Progenitor cell of endocrine pancreas (in vitro differentiated cells): Measurements from ENCODE around the gene WDCP. TPM values are rescaled to one million over a fixed set of nuclear protein-coding genes. Genes with fewer than 3 reads are reported as not detected.
A peak's percentile ranks its signal among the peaks of the same experiment; 100 is the strongest.

Source experiments
- DNase-seq: peaks from one replicate; pipeline ENCODE4 v3.0.0; 2021; ENCODE audit warnings: low spot score; ENCODE audit not compliant: unreplicated experiment
- H3K27ac Mint-ChIP-seq: 2 replicates; pipeline ENCODE4 v1.8.0; 2021; ENCODE audit warnings: mild to moderate bottlenecking, moderate library complexity, mixed read lengths
- H3K27me3 Mint-ChIP-seq: 2 replicates; pipeline ENCODE4 v1.8.0; 2021; ENCODE audit warnings: mixed read lengths
- H3K36me3 Mint-ChIP-seq: 2 replicates; pipeline ENCODE4 v1.8.0; 2022; ENCODE audit warnings: mixed read lengths; ENCODE audit not compliant: insufficient read depth
- H3K4me1 Mint-ChIP-seq: 2 replicates; pipeline ENCODE4 v1.8.0; 2021; ENCODE audit warnings: low read depth, mixed read lengths
- H3K4me3 Mint-ChIP-seq: 2 replicates; pipeline ENCODE4 v1.8.0; 2021; ENCODE audit warnings: low read depth, mild to moderate bottlenecking, moderate library complexity, mixed read lengths
- H3K9me3 Mint-ChIP-seq: 2 replicates; pipeline ENCODE4 v1.8.0; 2021; ENCODE audit warnings: low read depth, mixed read lengths
- total RNA-seq: library from RNA; stranded (reverse); gene quantifications from 2 replicates; pipeline ENCODE4 v1.2.1, GENCODE V29; 2021
- TF ChIP-seq, protein P1 (sequence below): fragments of 200-600 bp; sonication (generic); IDR thresholded peaks from one replicate; pipeline ENCODE4 v1.5.0; 2021; ENCODE audit warnings: antibody characterized with exemption, mild to moderate bottlenecking; ENCODE audit not compliant: unreplicated experiment

The WDCP gene
- total RNA-seq, 1 donor from 2014 or later, result 23.7 TPM

DNA sequence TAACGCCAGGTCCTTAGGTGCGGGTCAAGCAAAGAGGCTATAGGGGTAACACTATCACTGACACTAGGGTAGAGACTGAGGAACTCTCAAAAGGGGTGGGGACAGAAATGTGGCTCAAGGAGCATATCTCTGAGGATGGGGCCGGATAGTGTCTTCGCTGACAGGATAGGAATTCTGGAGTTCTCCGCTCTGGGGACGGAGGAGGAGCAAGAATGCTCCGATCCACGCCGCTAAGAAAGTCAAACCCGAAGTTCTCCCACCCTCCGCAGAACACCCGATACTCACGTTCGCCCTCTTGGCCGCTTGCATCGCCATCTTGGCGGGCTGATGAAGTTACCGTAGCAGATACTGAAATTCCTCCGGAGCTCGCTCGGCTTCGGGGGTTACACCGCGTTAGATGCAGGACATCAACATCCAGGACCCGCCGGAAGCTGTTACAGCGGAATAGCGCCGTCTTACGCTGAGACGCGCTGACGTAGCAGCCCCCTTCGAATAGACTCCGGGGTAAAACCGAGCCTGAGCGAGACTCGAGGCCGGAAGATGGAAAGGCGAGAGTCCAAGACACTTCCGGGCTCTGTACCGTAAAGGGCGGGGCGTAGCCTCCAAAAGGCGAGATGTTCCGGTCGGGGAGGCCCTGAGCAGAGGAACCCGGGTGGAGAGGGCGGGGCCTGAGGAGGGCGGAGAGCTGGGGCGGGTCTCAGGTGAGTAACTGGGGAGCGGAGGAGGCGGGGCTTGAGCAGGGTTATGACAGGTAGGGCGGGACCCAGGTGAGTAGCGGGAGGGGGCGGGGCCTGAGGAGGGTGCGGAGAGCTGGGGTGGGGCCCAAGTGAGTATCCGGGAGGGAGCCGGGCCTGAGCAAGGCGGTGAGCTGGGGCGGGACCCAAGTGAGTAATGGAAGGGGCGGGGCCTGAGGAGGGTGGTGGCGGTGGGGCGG lies 29.0 kb upstream of the WDCP start, which contains the start of gene SF3B6:
Gene SF3B6 (minus strand): TSS at position 412 of the 934 bp plus-strand sequence. CDS start 97 bp downstream, at position 315.
- Mint-ChIP-seq H3K4me1 (peaks cover 20% of the 10 kb centered on the region), H3K27ac (peak within 1 kb of the TSS; percentile 97), H3K27me3 (no peaks in the 10 kb centered on the region), H3K9me3 (no peaks in the 10 kb centered on the region), H3K4me3 (peak within 1 kb of the TSS; percentile 98), H3K36me3 (peaks cover 18% of the 10 kb centered on the region)
- TF ChIP-seq, protein P1, sequence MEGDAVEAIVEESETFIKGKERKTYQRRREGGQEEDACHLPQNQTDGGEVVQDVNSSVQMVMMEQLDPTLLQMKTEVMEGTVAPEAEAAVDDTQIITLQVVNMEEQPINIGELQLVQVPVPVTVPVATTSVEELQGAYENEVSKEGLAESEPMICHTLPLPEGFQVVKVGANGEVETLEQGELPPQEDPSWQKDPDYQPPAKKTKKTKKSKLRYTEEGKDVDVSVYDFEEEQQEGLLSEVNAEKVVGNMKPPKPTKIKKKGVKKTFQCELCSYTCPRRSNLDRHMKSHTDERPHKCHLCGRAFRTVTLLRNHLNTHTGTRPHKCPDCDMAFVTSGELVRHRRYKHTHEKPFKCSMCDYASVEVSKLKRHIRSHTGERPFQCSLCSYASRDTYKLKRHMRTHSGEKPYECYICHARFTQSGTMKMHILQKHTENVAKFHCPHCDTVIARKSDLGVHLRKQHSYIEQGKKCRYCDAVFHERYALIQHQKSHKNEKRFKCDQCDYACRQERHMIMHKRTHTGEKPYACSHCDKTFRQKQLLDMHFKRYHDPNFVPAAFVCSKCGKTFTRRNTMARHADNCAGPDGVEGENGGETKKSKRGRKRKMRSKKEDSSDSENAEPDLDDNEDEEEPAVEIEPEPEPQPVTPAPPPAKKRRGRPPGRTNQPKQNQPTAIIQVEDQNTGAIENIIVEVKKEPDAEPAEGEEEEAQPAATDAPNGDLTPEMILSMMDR, result no peak
- DNase-seq, result peak; percentile 100

DNA sequence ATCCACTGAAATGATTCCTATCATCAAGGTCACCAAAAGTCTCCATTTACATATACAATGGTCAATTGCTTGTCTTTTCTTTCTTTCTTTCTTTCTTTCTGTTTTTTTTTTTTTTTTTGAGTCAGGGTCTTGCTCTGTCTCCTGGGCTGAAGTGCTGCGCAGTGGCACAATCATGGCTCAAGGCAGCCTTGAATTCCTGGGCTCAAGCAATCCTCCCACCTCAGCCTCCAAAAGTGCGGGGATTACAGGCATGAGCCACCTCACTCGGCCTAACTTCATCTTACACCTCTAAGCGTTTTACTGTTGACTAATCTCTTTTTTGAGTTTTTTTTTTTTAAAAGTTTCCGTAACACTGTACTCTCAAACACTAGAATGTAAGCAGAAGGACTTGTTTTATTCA lies 28.1 kb upstream of the WDCP start:
- Mint-ChIP-seq H3K4me3 (peak overlapping the region; percentile 98), H3K27ac (peak overlapping the region; percentile 97), H3K36me3 (peaks cover 14% of the 10 kb centered on the region), H3K4me1 (peaks cover 20% of the 10 kb centered on the region), H3K27me3 (no peaks in the 10 kb centered on the region), H3K9me3 (no peaks in the 10 kb centered on the region)
- TF ChIP-seq, protein P1, result no peak
- no peak for DNase-seq

DNA sequence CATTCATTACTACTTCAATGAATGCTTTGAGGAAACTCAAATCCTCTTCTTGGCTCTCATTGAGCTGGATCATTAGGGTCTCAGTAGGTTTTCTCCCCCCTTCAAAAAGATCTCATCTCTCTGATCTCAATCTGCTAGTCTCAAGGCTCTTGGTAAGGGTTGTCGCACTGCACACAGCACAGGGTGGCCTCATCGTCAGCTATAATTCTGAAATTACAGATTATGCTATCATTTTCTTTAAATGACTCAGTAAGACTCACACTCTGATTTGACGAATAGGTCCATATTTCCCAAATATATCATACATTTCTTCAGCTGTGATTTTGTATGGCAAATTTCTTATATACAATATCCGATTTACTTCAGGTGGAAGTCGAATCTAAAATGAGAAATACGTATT lies 26.6 kb upstream of the WDCP start:
- H3K27ac Mint-ChIP-seq, result no peak overlapping the region
- H3K36me3 Mint-ChIP-seq, result peaks cover 10% of the 10 kb centered on the region
- peaks cover 20% of the 10 kb centered on the region for H3K4me1 Mint-ChIP-seq
- no peaks in the 10 kb centered on the region for H3K9me3 Mint-ChIP-seq
- H3K27me3 Mint-ChIP-seq, result no peaks in the 10 kb centered on the region
- H3K4me3 Mint-ChIP-seq, result no peak overlapping the region
- DNase-seq, result no peak
- TF ChIP-seq, protein P1, result no peak

DNA sequence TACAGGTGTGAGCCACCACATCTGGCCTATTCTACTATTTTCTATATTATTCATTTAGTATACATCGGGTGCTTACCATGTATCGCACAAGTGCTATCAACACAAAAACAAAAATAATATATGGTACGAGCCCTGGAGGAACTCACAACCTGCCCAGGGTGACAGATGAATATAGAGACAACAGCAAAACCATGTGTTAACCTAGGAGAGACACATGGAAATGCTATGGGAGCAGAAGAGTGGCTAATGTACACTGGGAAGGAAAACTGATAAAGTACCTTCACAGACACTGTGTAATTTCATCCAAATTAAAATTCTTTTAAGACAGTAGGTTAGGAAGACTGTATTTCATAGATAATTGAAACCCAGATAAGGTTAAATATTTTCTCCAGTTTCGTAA lies 25.1 kb upstream of the WDCP start:
- DNase-seq, result no peak
- no peaks in the 10 kb centered on the region for H3K27me3 Mint-ChIP-seq
- H3K4me3 Mint-ChIP-seq, result no peak overlapping the region
- peaks cover 15% of the 10 kb centered on the region for H3K36me3 Mint-ChIP-seq
- H3K27ac Mint-ChIP-seq, result no peak overlapping the region
- peaks cover 12% of the 10 kb centered on the region for H3K4me1 Mint-ChIP-seq
- TF ChIP-seq, protein P1, result no peak
- no peaks in the 10 kb centered on the region for H3K9me3 Mint-ChIP-seq

DNA sequence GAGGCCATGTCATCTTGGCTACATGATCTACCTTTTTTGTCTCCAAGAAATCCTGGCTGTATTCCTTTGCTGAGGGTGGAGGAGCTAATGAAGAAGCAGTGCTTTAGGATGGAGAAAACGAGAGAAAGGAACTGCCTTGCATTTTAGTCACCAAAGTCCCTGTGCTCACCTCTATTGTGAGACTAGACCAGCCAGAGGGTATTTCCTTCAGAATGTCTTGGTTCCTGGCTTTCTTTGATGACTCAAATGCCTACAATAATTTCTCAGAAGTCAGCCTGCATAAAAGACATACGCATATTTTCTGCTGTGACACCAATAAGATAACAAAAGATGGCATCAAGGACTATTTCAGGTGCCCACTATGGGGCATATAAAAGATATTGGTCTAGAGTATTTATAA lies 18.1 kb upstream of the WDCP start:
- H3K27me3 Mint-ChIP-seq, result no peaks in the 10 kb centered on the region

More for the DNA sequence above, 18.1 kb upstream of the WDCP start:
- H3K4me3 Mint-ChIP-seq, result no peak overlapping the region
- TF ChIP-seq, protein P1, result no peak
- no peak for DNase-seq
- peaks cover 12% of the 10 kb centered on the region for H3K36me3 Mint-ChIP-seq
- H3K27ac Mint-ChIP-seq, result no peak overlapping the region
- H3K9me3 Mint-ChIP-seq, result no peaks in the 10 kb centered on the region
- H3K4me1 Mint-ChIP-seq, result no peaks in the 10 kb centered on the region
